Keratinocyte (primary cell): ENCODE results near the gene CASP14. TPM values are rescaled to one million over a fixed set of nuclear protein-coding genes. Genes with fewer than 3 reads are reported as not detected.
"Not testable (repeated sequence)": the region's sequence is repeated elsewhere in the genome, so short reads cannot be mapped to it uniquely, and the experiment has no call there.

Experiments
- DNase-seq: peaks from one replicate; pipeline ENCODE4 v3.0.0-alpha.2; 2011; ENCODE audit warnings: low read depth, missing footprints, low spot score
- FAIRE-seq: peaks from 2 replicates; lab custom pipeline; 2011; peaks lifted over from hg19 to GRCh38; lab: Jason Lieb, UNC
- H2AFZ ChIP-seq: 2 replicates; pipeline ENCODE4 v1.6.0; 2012; ENCODE audit warnings: low read length, control low read depth, inconsistent platforms; ENCODE audit not compliant: control insufficient read depth
- H3K27ac ChIP-seq: 2 replicates; pipeline ENCODE4 v1.5.1; 2011; ENCODE audit warnings: low read length; ENCODE audit not compliant: control insufficient read depth, insufficient read depth
- H3K27me3 ChIP-seq: 3 replicates; pipeline ENCODE4 v1.6.0; 2011; ENCODE audit warnings: low read length; ENCODE audit not compliant: control insufficient read depth, insufficient read depth; ENCODE audit errors: extremely low read depth
- H3K36me3 ChIP-seq, 2 experiments: 2 replicates in 1 of 2; 3 replicates in 1 of 2; pipeline ENCODE4 v1.5.1; 2011; ENCODE audit warnings: low read length in 2 of 2, mild to moderate bottlenecking in 1 of 2; ENCODE audit not compliant: control insufficient read depth in 2 of 2, insufficient read depth in 2 of 2; ENCODE audit errors: extremely low read depth in 1 of 2
- H3K4me1 ChIP-seq: 3 replicates; pipeline ENCODE4 v1.5.1; 2011; ENCODE audit warnings: low read length; ENCODE audit not compliant: control insufficient read depth, insufficient read depth; ENCODE audit errors: extremely low read depth
- H3K4me2 ChIP-seq: 3 replicates; pipeline ENCODE4 v1.6.0; 2011; ENCODE audit warnings: low read depth, low read length; ENCODE audit not compliant: control insufficient read depth, insufficient read depth; ENCODE audit errors: extremely low read depth
- H3K4me3 ChIP-seq, 3 experiments: fragments of 200-600 bp in 1 of 3; sonication (generic) in 1 of 3; 2 replicates in 2 of 3; 3 replicates in 1 of 3; pipeline ENCODE4 v1.5.1; 2011 to 2016; ENCODE audit warnings: low read length in 3 of 3, mild to moderate bottlenecking in 3 of 3, control low read depth in 2 of 3, inconsistent platforms in 1 of 3, low read depth in 1 of 3, mixed read lengths in 1 of 3, mixed run types in 1 of 3, moderate library complexity in 1 of 3; ENCODE audit not compliant: control insufficient read depth in 2 of 3, insufficient read depth in 2 of 3; ENCODE audit errors: extremely low read depth in 1 of 3
- H3K79me2 ChIP-seq: 2 replicates; pipeline ENCODE4 v1.6.0; 2012; ENCODE audit warnings: low read length; ENCODE audit not compliant: control insufficient read depth, insufficient read depth
- H3K9ac ChIP-seq: 3 replicates; pipeline ENCODE4 v1.6.0; 2011; ENCODE audit warnings: low read length; ENCODE audit not compliant: control insufficient read depth, insufficient read depth; ENCODE audit errors: extremely low read depth
- H3K9me1 ChIP-seq: 3 replicates; pipeline ENCODE4 v1.6.0; 2011; ENCODE audit warnings: low read length; ENCODE audit not compliant: control insufficient read depth, insufficient read depth; ENCODE audit errors: extremely low read depth
- H3K9me3 ChIP-seq: 2 replicates; pipeline ENCODE4 v1.5.1; 2012; ENCODE audit warnings: low read depth, low read length; ENCODE audit not compliant: control insufficient read depth
- H4K20me1 ChIP-seq: 3 replicates; pipeline ENCODE4 v1.6.0; 2011; ENCODE audit warnings: low read length; ENCODE audit not compliant: control insufficient read depth, insufficient read depth; ENCODE audit errors: extremely low read depth
- CTCF ChIP-seq, 3 experiments: IDR thresholded peaks in 1 of 3; conservative IDR thresholded peaks in 1 of 3; optimal IDR thresholded peaks in 1 of 3; 2 replicates in 2 of 3; 3 replicates in 1 of 3; pipeline versions ENCODE3 to v1.5.1; 2011; ENCODE audit warnings: low read length in 3 of 3, mild to moderate bottlenecking in 3 of 3, moderate library complexity in 2 of 3, control low read depth in 1 of 3, inconsistent platforms in 1 of 3; ENCODE audit not compliant: insufficient read depth in 2 of 3; ENCODE audit errors: extremely low read depth in 1 of 3
- EZH2 ChIP-seq: IDR thresholded peaks from one replicate; pipeline ENCODE4 v1.6.1; 2012; ENCODE audit warnings: inconsistent platforms, mild to moderate bottlenecking, low read length, moderate library complexity
- dilution Hi-C: fragments of 300-500 bp; cut with MboI; formaldehyde crosslinking; loops from one replicate; pipeline ENCODE4 v1.7.0; 2020; ENCODE audit warnings: low sequenced_read_pairs; ENCODE audit not compliant: extremely low pct_ligation_motif_present
- polyA plus RNA-seq, 5 experiments: library from polyadenylated mRNA; depleted of rRNA in 3 of 5; stranded (reverse) in 3 of 5; stranded (forward) in 1 of 5; unstranded in 1 of 5; fragments of >200 nt; gene quantifications; 1 replicate in 1 of 5; 2 replicates in 3 of 5; 3 replicates in 1 of 5; pipeline versions ENCODE4 v1.2.1 to v1.2.3, GENCODE V29; 2011 to 2012; ENCODE audit warnings: missing spikeins in 2 of 5, low read depth in 1 of 5, low replicate concordance in 1 of 5

The CASP14 gene
- polyA plus RNA-seq, 1 donor (not counting 4 experiments of a cell fraction or from before 2014, with no cell fraction given): 122 TPM

GRCh38 chr19:15093001-15093400 lies 43.7 kb downstream of the CASP14 start:
- H3K4me1 ChIP-seq: peaks cover under 1% of the 10 kb centered on the region
- H3K9me1 ChIP-seq: no peaks in the 10 kb centered on the region
- TF ChIP-seq EZH2 (no peak), CTCF (optimal IDR thresholded peaks at IDR 0.05 in 1 of 3, IDR thresholded peaks at IDR 0.05 in 1 of 3, conservative IDR thresholded peaks at IDR 0.05 in 1 of 3; ENCODE audit: extremely low read depth in 1 of 3, insufficient read depth in 2 of 3, low read length in 3 of 3) (no peak)
- no peak overlapping the region for H3K4me3 ChIP-seq
- no peak overlapping the region for H3K4me2 ChIP-seq
- no peak overlapping the region for H2AFZ ChIP-seq
- no peaks in the 10 kb centered on the region for H4K20me1 ChIP-seq
- H3K27me3 ChIP-seq: no peaks in the 10 kb centered on the region
- FAIRE-seq: no peak
- H3K79me2 ChIP-seq: no peaks in the 10 kb centered on the region
- no peak for DNase-seq
- H3K27ac ChIP-seq: no peak overlapping the region
- no peak overlapping the region for H3K9ac ChIP-seq
- no peaks in the 10 kb centered on the region for H3K36me3 ChIP-seq
- dilution Hi-C loops: no loop called here
- no peaks in the 10 kb centered on the region for H3K9me3 ChIP-seq

- H4K20me1 ChIP-seq: no peaks in the 10 kb centered on the region
- no peaks in the 10 kb centered on the region for H3K36me3 ChIP-seq
- H3K9ac ChIP-seq: no peak overlapping the region
- no peak for DNase-seq
- H3K27me3 ChIP-seq: no peaks in the 10 kb centered on the region
- no peak for TF ChIP-seq CTCF (optimal IDR thresholded peaks at IDR 0.05 in 1 of 3, IDR thresholded peaks at IDR 0.05 in 1 of 3, conservative IDR thresholded peaks at IDR 0.05 in 1 of 3; ENCODE audit: extremely low read depth in 1 of 3, insufficient read depth in 2 of 3, low read length in 3 of 3)
- no peak for TF ChIP-seq EZH2
- peaks cover 6% of the 10 kb centered on the region for H3K4me1 ChIP-seq
- no peaks in the 10 kb centered on the region for H3K9me3 ChIP-seq
- no peaks in the 10 kb centered on the region for H3K9me1 ChIP-seq
- dilution Hi-C loops: no loop called here
- FAIRE-seq: no peak
- no peak overlapping the region for H3K4me3 ChIP-seq
- H3K4me2 ChIP-seq: no peak overlapping the region
- H2AFZ ChIP-seq: no peak overlapping the region
- H3K27ac ChIP-seq: no peak overlapping the region
- H3K79me2 ChIP-seq: no peaks in the 10 kb centered on the region
These were observed 46.9 kb downstream of the CASP14 start for GRCh38 chr19:15096223-15096622.

- FAIRE-seq, H3K4me1 ChIP-seq, H3K27ac ChIP-seq, dilution Hi-C loops, H2AFZ ChIP-seq, H4K20me1 ChIP-seq, H3K9me1 ChIP-seq, DNase-seq, H3K27me3 ChIP-seq, H3K9ac ChIP-seq, H3K9me3 ChIP-seq, H3K36me3 ChIP-seq, H3K4me3 ChIP-seq, H3K4me2 ChIP-seq, H3K79me2 ChIP-seq: not testable (repeated sequence)
These were observed 48.7 kb downstream of the CASP14 start for GRCh38 chr19:15097980-15098379.
